ENCODE data around the gene B4GALT1. TPM values are rescaled to one million over a fixed set of nuclear protein-coding genes. Genes with fewer than 3 reads are reported as not detected.

The B4GALT1 gene
- total and polyA plus RNA-seq, 2 of the 8 experiments (the other 6 are each of a cell fraction or from before 2014, with no cell fraction given), result 12.8 to 18.2 TPM

DNA sequence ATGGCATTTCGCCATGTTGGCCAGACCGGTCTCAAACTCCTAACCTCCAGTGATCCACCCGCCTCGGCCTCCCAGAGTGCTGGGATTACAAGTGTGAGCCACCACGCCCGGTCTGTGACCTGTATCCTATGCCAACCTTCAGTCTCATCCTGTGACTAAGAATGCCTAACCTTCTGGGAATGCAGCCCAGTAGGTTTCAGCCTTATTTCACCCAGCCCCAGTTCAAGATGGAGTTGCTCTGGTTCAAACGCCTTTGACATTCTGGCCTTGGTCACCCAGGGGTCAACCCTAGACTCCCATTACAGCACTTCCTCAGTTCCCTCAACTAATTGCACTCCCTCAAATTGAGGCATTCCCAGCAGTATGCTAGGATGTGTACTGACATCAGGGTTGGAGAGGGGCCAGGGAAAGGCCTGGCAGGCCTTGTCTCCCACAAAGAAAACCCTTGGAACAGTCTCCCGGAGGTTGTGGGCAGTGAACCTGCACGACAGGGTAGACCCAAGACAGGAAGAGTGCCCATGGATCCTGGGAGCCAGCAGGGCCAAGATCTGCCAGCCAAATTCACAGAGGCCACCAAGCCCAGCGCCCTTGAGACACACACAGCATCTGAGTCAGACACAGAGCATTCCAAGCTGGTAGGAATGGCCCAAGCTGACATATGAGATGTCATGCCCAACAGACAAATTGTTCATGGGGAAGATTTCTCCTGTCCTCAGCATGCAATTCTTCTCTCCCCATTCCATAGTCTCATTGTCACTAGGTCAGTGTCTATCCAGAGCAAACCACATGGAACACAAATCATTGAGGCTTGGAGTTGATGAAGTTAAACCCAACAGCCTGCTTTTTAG lies 65.8 kb downstream of the B4GALT1 start (continued):
- TF ChIP-seq TBP (IDR thresholded peaks at IDR 0.05; ENCODE audit: low read depth, low read length) (no peak), TCF12 (IDR thresholded peaks at IDR 0.05; ENCODE audit: low read depth, low read length) (no peak), YY1 (IDR thresholded peaks at IDR 0.05; ENCODE audit: low read depth, low read length) (no peak)
- TF ChIP-seq, protein P1, sequence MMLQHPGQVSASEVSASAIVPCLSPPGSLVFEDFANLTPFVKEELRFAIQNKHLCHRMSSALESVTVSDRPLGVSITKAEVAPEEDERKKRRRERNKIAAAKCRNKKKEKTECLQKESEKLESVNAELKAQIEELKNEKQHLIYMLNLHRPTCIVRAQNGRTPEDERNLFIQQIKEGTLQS (IDR thresholded peaks at IDR 0.05; ENCODE audit: insufficient read depth, low read depth, low read length), result no peak
